Heart left ventricle (tissue), 16 donors: ENCODE data around the gene CLDN25. TPM values are rescaled to one million over a fixed set of nuclear protein-coding genes. Genes with fewer than 3 reads are reported as not detected.
"Not testable (repeated sequence)": the region's sequence is repeated elsewhere in the genome, so short reads cannot be mapped to it uniquely, and the experiment has no call there.

Experiments
- ATAC-seq, 4 donors: fragments of 200-7000 bp; cut with Tn5 transposase; one replicate each; pipeline ENCODE4 v1.9.1; 2020 to 2022; ENCODE audit warnings: moderate library complexity in 4 of 4, mild to moderate bottlenecking in 3 of 4, moderate number of reproducible peaks in 1 of 4
- DNase-seq, 5 donors: peaks; one replicate each; pipeline ENCODE4 v3.0.0-alpha.2; 2020
- H3K27ac ChIP-seq, 12 donors: fragments of 200-600 bp; sonication (generic) in 4 of 12; one replicate each; pipeline versions ENCODE4 v1.5.0 to v1.8.0; 2016 to 2022; ENCODE audit warnings: mild to moderate bottlenecking in 2 of 12
- H3K27me3 ChIP-seq, 9 donors: fragments of 200-600 bp; sonication (generic) in 2 of 9; one replicate each; pipeline versions ENCODE4 v1.5.1 to v1.8.0; 2016 to 2022; ENCODE audit warnings: mild to moderate bottlenecking in 3 of 9
- H3K36me3 ChIP-seq, 9 donors: fragments of 200-600 bp; sonication (generic) in 2 of 9; one replicate each; pipeline versions ENCODE4 v1.5.0 to v1.8.0; 2018 to 2022; ENCODE audit warnings: mild to moderate bottlenecking in 2 of 9
- H3K4me1 ChIP-seq, 12 donors: fragments of 200-600 bp; sonication (generic) in 4 of 12; one replicate each; pipeline versions ENCODE4 v1.5.0 to v1.8.0; 2016 to 2022; ENCODE audit warnings: mild to moderate bottlenecking in 3 of 12
- H3K4me3 ChIP-seq, 12 donors: fragments of 200-600 bp; sonication (generic) in 4 of 12; one replicate each; pipeline versions ENCODE4 v1.5.0 to v1.8.0; 2017 to 2022; ENCODE audit warnings: mild to moderate bottlenecking in 9 of 12, moderate library complexity in 4 of 12
- H3K9me3 ChIP-seq, 12 donors: fragments of 200-600 bp; sonication (generic) in 4 of 12; one replicate each; pipeline versions ENCODE4 v1.5.0 to v1.8.0; 2016 to 2022; ENCODE audit warnings: mild to moderate bottlenecking in 1 of 12
- POLR2A ChIP-seq, 2 donors: fragments of 450-650 bp; IDR thresholded peaks; one replicate each; pipeline ENCODE4 v1.6.1; 2017; ENCODE audit warnings: antibody characterized with exemption in 2 of 2, mild to moderate bottlenecking in 2 of 2, moderate library complexity in 2 of 2
- WGBS, 4 donors: extraction: QIAGEN DNeasy Blood & Tissue Kit in 2 of 4; methylation state at CpG; one replicate each; pipeline versions ENCODE4 v1.1.5 to v1.1.7; 2013 to 2018; 5-methylcytosine and 5-hydroxymethylcytosine counted together
- intact Hi-C, 10 donors: fragments of 100-400 bp; cut with DNase I; formaldehyde crosslinking; loops; one replicate each; pipeline versions ENCODE4 v1.11.1 to v1.14.2; 2022
- polyA plus RNA-seq, 2 donors: library from polyadenylated mRNA; stranded (reverse); fragments of 200-250 nt; gene quantifications; one replicate each; pipeline ENCODE4 v1.2.3, GENCODE V29; 2013
- total RNA-seq, 9 donors: library from RNA; depleted of rRNA in 2 of 9; stranded (reverse); fragments of >200 nt in 2 of 9; fragmentation: NEBNext Ultra II Directional in 3 of 9; extraction: Animal tissue kit (Norgen Biotek cat#: 25700) in 3 of 9; gene quantifications; one replicate each; pipeline versions ENCODE4 v1.1.0 to v1.2.4, GENCODE V29; 2016 to 2023
- TF ChIP-seq, protein P1 (sequence below), 12 donors: fragments of 200-600 bp; sonication (generic) in 4 of 12; IDR thresholded peaks; one replicate each; pipeline versions ENCODE4 v1.5.0 to v1.8.0; 2018 to 2022; ENCODE audit warnings: antibody characterized with exemption in 12 of 12, mild to moderate bottlenecking in 5 of 12
- donor health status: ischemic (EF 13 %, LVEDD 7.1; RV severe dilation, severe dysfunction).
- donor health status: healthy with polysubstance abuse.
- donor health status: DM: no; HTN: yes; CAD: no.
- donor health status: DM: no; HTN: no; CAD: no.
- donor health status: ischemic (EF 25% LVEDD 6.9; RV normal size, moderate dysfunction).
- donor health status: ischemic (EF 25% LVEDD 5.7; RV mildly dilated, moderate dysfunction).
- donor health status: healthy.
- donor health status: DM: yes; HTN: yes; CAD: no.
- donor health status: ischemic (EF 35%, LVEDD 5.7; RV mildly dilated, moderate dysfunction).
- donor health status: nonischemic (EF 11% LVEDD 7.7; RV severe dilation, severe dysfunction).
- donor health status: DM: yes; HTN: yes; CAD: no.
- donor health status: PGD.
- donor health status: ischemic (EF 29% LVEDD 5.4; RV normal size, mild dysfunction).
- donor health status: nonischemic (EF 23%, LVEDD 6.1; RV moderate dilation, normal function).

The CLDN25 gene
- total and polyA plus RNA-seq, 11 donors: not detected

DNA sequence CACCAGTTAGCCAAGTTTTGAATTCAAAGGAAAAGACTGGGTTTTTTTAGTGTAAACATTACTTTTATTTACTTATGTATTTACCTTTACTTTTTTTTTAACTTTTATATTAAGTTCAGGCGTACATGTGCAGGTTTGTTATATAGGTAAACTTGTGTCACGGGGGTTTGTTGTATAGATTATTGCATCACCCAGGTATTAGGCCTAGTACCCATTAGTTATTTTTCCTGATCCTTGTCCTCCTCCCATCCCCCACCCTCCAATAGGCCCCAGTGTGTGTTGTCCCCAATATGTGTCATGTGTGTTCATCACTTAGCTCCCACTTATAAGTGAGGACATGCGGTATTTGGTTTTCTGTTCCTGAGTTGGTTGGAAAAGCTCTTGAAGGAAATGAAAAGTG, 26.7 kb upstream of the CLDN25 start:
- Histone ChIP-seq H3K9me3 (no peaks in the 10 kb centered on the region), H3K27ac (no peak overlapping the region), H3K4me3 (no peak overlapping the region), H3K4me1 (no peaks in the 10 kb centered on the region), H3K36me3 (peaks cover 0 to 96% (median 73%) of the 10 kb centered on the region in 9 donors), H3K27me3 (no peaks in the 10 kb centered on the region)
- DNase-seq (no peak), ATAC-seq (no peak)
- TF ChIP-seq POLR2A (IDR thresholded peaks at IDR 0.05): no peak
- TF ChIP-seq, protein P1, sequence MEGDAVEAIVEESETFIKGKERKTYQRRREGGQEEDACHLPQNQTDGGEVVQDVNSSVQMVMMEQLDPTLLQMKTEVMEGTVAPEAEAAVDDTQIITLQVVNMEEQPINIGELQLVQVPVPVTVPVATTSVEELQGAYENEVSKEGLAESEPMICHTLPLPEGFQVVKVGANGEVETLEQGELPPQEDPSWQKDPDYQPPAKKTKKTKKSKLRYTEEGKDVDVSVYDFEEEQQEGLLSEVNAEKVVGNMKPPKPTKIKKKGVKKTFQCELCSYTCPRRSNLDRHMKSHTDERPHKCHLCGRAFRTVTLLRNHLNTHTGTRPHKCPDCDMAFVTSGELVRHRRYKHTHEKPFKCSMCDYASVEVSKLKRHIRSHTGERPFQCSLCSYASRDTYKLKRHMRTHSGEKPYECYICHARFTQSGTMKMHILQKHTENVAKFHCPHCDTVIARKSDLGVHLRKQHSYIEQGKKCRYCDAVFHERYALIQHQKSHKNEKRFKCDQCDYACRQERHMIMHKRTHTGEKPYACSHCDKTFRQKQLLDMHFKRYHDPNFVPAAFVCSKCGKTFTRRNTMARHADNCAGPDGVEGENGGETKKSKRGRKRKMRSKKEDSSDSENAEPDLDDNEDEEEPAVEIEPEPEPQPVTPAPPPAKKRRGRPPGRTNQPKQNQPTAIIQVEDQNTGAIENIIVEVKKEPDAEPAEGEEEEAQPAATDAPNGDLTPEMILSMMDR (IDR thresholded peaks at IDR 0.05): no peak
- 95 to 99% (median 98%) methylated on average over 3 of the region's 3 CpGs for WGBS, 4 donors
- intact Hi-C loops: no loop called here

GRCh38 chr11:113760241-113760640, 19.4 kb upstream of the CLDN25 start:
- Histone ChIP-seq H3K9me3 (peaks cover 0 to 5% (median 0%) of the 10 kb centered on the region in 12 donors), H3K27ac (no peak overlapping the region), H3K36me3 (peaks cover 0 to 92% (median 71%) of the 10 kb centered on the region in 9 donors), H3K27me3 (no peaks in the 10 kb centered on the region), H3K4me1 (peaks cover 0 to 1% (median 0%) of the 10 kb centered on the region in 12 donors), H3K4me3 (no peak overlapping the region)
- no peak for TF ChIP-seq POLR2A (IDR thresholded peaks at IDR 0.05)
- intact Hi-C loops: loop anchor here in 1 of 10 donors (10.0 kb wide), 1 partner anchor 435 kb away; no protein-coding TSS in a partner anchor
- DNase-seq (no peak), ATAC-seq (no peak)
- WGBS, 4 donors: 93 to 96% (median 95%) methylated on average over 3 of the region's 3 CpGs

DNA sequence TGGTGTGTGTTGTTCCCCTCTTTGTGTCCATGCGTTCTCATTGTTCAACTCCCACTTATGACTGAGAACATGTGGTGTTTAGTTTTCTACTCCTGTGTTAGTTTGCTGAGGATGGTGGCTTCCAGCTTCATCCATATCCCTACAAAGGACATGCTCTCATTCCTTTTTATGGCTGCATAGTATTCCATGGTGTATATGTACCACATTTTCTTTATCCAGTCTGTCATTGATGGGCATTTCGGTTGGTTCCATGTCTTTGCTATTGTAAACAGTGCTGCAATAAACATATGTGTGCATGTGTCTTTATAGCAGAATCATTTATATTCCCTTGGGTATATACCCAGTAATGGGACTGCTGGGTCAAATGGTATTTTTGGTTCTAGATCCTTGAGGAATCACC, 16.6 kb upstream of the CLDN25 start:
- ATAC-seq, H3K27ac ChIP-seq, H3K9me3 ChIP-seq, H3K4me3 ChIP-seq, H3K27me3 ChIP-seq, DNase-seq, H3K4me1 ChIP-seq: not testable (repeated sequence)
- WGBS, 4 donors: 96 to 99% (median 98%) methylated on average over 2 of the region's 2 CpGs
- peaks cover 0 to 82% (median 61%) of the 10 kb centered on the region in 9 donors for H3K36me3 ChIP-seq
- intact Hi-C loops: loop anchor here in 1 of 10 donors (10.0 kb wide), 1 partner anchor 438 kb away; no protein-coding TSS in a partner anchor

DNA sequence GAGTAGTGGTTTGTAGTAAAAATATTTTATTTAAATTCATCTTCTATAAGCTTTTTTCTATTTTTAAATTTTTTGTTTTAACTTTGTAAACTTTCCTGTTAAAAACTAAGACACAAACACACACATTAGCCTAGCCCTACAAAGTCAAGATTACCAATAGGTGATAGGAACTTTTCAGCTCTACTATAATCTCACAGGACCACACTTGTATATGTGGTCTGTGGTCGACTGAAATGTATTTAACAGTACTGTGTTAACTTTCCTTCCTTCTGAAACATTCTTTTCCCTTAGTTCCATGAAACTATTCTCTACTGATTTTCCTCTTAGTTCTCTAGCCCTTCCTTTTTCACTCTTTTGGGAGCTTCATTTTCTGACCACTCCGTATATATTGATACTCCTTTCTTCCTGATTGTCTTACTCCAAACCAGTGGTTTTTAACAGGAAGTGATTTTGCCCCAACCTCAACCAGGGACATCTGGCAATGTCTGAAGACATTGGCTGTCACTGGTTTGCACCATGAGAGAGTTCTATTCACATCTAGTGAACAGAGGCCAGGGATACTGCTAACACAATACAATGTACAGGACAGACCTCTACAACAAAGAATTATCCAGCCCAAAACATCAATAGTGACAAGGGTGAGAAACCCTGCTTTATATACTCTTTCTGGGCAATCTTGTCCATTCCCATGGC, 14.9 kb upstream of the CLDN25 start:
- Histone ChIP-seq H3K4me3 (no peak overlapping the region), H3K36me3 (peaks cover 0 to 79% (median 54%) of the 10 kb centered on the region in 9 donors)

DNA sequence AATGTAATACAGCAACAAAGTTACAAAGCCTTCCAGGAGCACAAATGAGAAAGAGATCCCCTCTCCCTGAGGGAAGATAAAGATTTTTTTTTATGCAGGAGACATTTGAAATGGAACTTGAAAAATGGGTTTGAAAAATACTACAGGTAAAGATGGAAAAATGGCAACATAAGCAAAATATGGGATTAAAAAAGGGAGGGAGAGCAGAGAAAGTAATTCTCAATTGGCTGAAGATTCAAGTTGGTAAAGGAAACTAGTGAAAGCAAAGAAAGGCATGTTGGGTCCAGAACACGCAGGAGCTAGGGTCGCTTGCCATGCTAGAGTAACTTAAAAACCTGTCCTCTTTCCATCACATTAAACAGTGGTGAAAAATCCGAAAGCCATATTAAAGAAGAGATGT, 7.6 kb upstream of the CLDN25 start:
- Histone ChIP-seq H3K4me3 (peak overlapping the region in 6 of 12 donors; percentile 72 to 93 (median 78)), H3K27me3 (no peaks in the 10 kb centered on the region), H3K9me3 (no peaks in the 10 kb centered on the region), H3K36me3 (peaks cover 0 to 41% (median 23%) of the 10 kb centered on the region in 9 donors), H3K4me1 (peaks cover 0 to 18% (median 12%) of the 10 kb centered on the region in 12 donors), H3K27ac (no peak overlapping the region)
- intact Hi-C loops: no loop called here
- WGBS, 4 donors: 62 to 94% (median 79%) methylated on average over 3 of the region's 3 CpGs
- DNase-seq (no peak), ATAC-seq (no peak)
- TF ChIP-seq POLR2A (IDR thresholded peaks at IDR 0.05): no peak
- TF ChIP-seq, protein P1 (IDR thresholded peaks at IDR 0.05): no peak

More for the DNA sequence above, 14.9 kb upstream of the CLDN25 start:
- WGBS, 4 donors: 88 to 93% (median 91%) methylated on average over 2 of the region's 2 CpGs
- intact Hi-C loops: loop anchor here in 1 of 10 donors (10.0 kb wide), 1 partner anchor 440 kb away; no protein-coding TSS in a partner anchor
- ATAC-seq (no peak), DNase-seq (no peak)
- H3K4me1 ChIP-seq: peaks cover 0 to 7% (median 0%) of the 10 kb centered on the region in 12 donors
- TF ChIP-seq, protein P1 (IDR thresholded peaks at IDR 0.05): no peak
- TF ChIP-seq POLR2A (IDR thresholded peaks at IDR 0.05): no peak
- H3K27me3 ChIP-seq: no peaks in the 10 kb centered on the region
- no peak overlapping the region for H3K27ac ChIP-seq
- peaks cover 0 to 5% (median 0%) of the 10 kb centered on the region in 12 donors for H3K9me3 ChIP-seq
